Osteocyte (in vitro differentiated cells): Measurements from ENCODE around the gene ABCC6. TPM values are rescaled to one million over a fixed set of nuclear protein-coding genes. Genes with fewer than 3 reads are reported as not detected.
"Not testable (repeated sequence)": the region's sequence is repeated elsewhere in the genome, so short reads cannot be mapped to it uniquely, and the experiment has no call there.

Experiments
- DNase-seq: peaks from one replicate; pipeline ENCODE4 v3.0.0; 2021; ENCODE audit warnings: mixed read lengths; ENCODE audit not compliant: unreplicated experiment; ENCODE audit errors: extremely low spot score
- H3K27ac Mint-ChIP-seq: one replicate; pipeline ENCODE4 v1.8.0; 2021; ENCODE audit warnings: mild to moderate bottlenecking, mixed read lengths; ENCODE audit not compliant: unreplicated experiment
- H3K27me3 Mint-ChIP-seq: one replicate; pipeline ENCODE4 v1.8.0; 2021; ENCODE audit warnings: mixed read lengths; ENCODE audit not compliant: unreplicated experiment
- H3K36me3 Mint-ChIP-seq: one replicate; pipeline ENCODE4 v1.8.0; 2021; ENCODE audit warnings: mixed read lengths; ENCODE audit not compliant: unreplicated experiment
- H3K4me1 Mint-ChIP-seq: one replicate; pipeline ENCODE4 v1.8.0; 2021; ENCODE audit warnings: mixed read lengths; ENCODE audit not compliant: unreplicated experiment
- H3K4me3 Mint-ChIP-seq: one replicate; pipeline ENCODE4 v1.8.0; 2021; ENCODE audit warnings: mild to moderate bottlenecking, moderate library complexity, mixed read lengths; ENCODE audit not compliant: unreplicated experiment
- H3K9me3 Mint-ChIP-seq: one replicate; pipeline ENCODE4 v1.8.0; 2021; ENCODE audit warnings: mixed read lengths; ENCODE audit not compliant: unreplicated experiment
- total RNA-seq: library from RNA; stranded (reverse); gene quantifications from 2 replicates; pipeline ENCODE4 v1.2.1, GENCODE V29; 2021

ABCC6 gene
- total RNA-seq, 1 donor from 2014 or later: 1.4 TPM

GRCh38 chr16:16221382-16221781 is 1.9 kb downstream of the ABCC6 start:
- not testable (repeated sequence) for H3K27ac Mint-ChIP-seq, H3K27me3 Mint-ChIP-seq, H3K4me1 Mint-ChIP-seq, H3K4me3 Mint-ChIP-seq, H3K9me3 Mint-ChIP-seq, DNase-seq, H3K36me3 Mint-ChIP-seq

GRCh38 chr16:16220449-16220848 is 2.8 kb downstream of the ABCC6 start:
- H3K27ac Mint-ChIP-seq, H3K9me3 Mint-ChIP-seq, H3K36me3 Mint-ChIP-seq, DNase-seq, H3K4me3 Mint-ChIP-seq, H3K4me1 Mint-ChIP-seq, H3K27me3 Mint-ChIP-seq: not testable (repeated sequence)

GRCh38 chr16:16218787-16219186 is 4.5 kb downstream of the ABCC6 start:
- not testable (repeated sequence) for H3K4me3 Mint-ChIP-seq, H3K27ac Mint-ChIP-seq, H3K4me1 Mint-ChIP-seq, H3K36me3 Mint-ChIP-seq, H3K27me3 Mint-ChIP-seq, H3K9me3 Mint-ChIP-seq, DNase-seq

- not testable (repeated sequence) for H3K27ac Mint-ChIP-seq, H3K36me3 Mint-ChIP-seq, DNase-seq, H3K9me3 Mint-ChIP-seq, H3K27me3 Mint-ChIP-seq, H3K4me1 Mint-ChIP-seq, H3K4me3 Mint-ChIP-seq
These were observed 4.9 kb downstream of the ABCC6 start for GRCh38 chr16:16218349-16218748.

- H3K36me3 Mint-ChIP-seq, H3K4me1 Mint-ChIP-seq, DNase-seq, H3K27me3 Mint-ChIP-seq, H3K4me3 Mint-ChIP-seq, H3K9me3 Mint-ChIP-seq, H3K27ac Mint-ChIP-seq: not testable (repeated sequence)
These were observed 9.4 kb downstream of the ABCC6 start for GRCh38 chr16:16213863-16214293.

GRCh38 chr16:16211404-16211803 is 11.9 kb downstream of the ABCC6 start:
- not testable (repeated sequence) for H3K36me3 Mint-ChIP-seq, H3K27me3 Mint-ChIP-seq, H3K4me3 Mint-ChIP-seq, H3K4me1 Mint-ChIP-seq, H3K27ac Mint-ChIP-seq, H3K9me3 Mint-ChIP-seq
- DNase-seq: peak; percentile 38

GRCh38 chr16:16208461-16208860 is 14.8 kb downstream of the ABCC6 start:
- H3K4me3 Mint-ChIP-seq, H3K4me1 Mint-ChIP-seq, H3K36me3 Mint-ChIP-seq, H3K27me3 Mint-ChIP-seq, H3K27ac Mint-ChIP-seq, H3K9me3 Mint-ChIP-seq: not testable (repeated sequence)
- peak; percentile 69 for DNase-seq

GRCh38 chr16:16207787-16208334 is 15.4 kb downstream of the ABCC6 start:
- not testable (repeated sequence) for H3K27ac Mint-ChIP-seq, H3K36me3 Mint-ChIP-seq, H3K4me1 Mint-ChIP-seq, H3K4me3 Mint-ChIP-seq, H3K27me3 Mint-ChIP-seq, H3K9me3 Mint-ChIP-seq
- DNase-seq: peak; percentile 44

GRCh38 chr16:16207097-16207786 is 16.1 kb downstream of the ABCC6 start:
- not testable (repeated sequence) for H3K4me3 Mint-ChIP-seq, H3K9me3 Mint-ChIP-seq, H3K36me3 Mint-ChIP-seq, H3K27ac Mint-ChIP-seq, H3K4me1 Mint-ChIP-seq, DNase-seq, H3K27me3 Mint-ChIP-seq

- not testable (repeated sequence) for H3K4me1 Mint-ChIP-seq, H3K9me3 Mint-ChIP-seq, DNase-seq, H3K36me3 Mint-ChIP-seq, H3K4me3 Mint-ChIP-seq, H3K27ac Mint-ChIP-seq, H3K27me3 Mint-ChIP-seq
These were observed 17.4 kb downstream of the ABCC6 start for GRCh38 chr16:16205864-16206263.

- not testable (repeated sequence) for H3K36me3 Mint-ChIP-seq, H3K27ac Mint-ChIP-seq, H3K9me3 Mint-ChIP-seq, DNase-seq, H3K4me3 Mint-ChIP-seq, H3K4me1 Mint-ChIP-seq, H3K27me3 Mint-ChIP-seq
These were observed 18.7 kb downstream of the ABCC6 start for GRCh38 chr16:16204552-16204951.

- H3K4me1 Mint-ChIP-seq, H3K9me3 Mint-ChIP-seq, H3K4me3 Mint-ChIP-seq, DNase-seq, H3K36me3 Mint-ChIP-seq, H3K27ac Mint-ChIP-seq, H3K27me3 Mint-ChIP-seq: not testable (repeated sequence)
These were observed 19.8 kb downstream of the ABCC6 start for GRCh38 chr16:16203494-16203893.
